PFSK-1 (cell line): ENCODE results near the gene JPH3.

Source experiments
- FOXP2 ChIP-seq: optimal IDR thresholded peaks from 2 replicates; pipeline ENCODE3; 2011; ENCODE audit warnings: borderline replicate concordance, control low read depth, inconsistent platforms; ENCODE audit not compliant: insufficient read depth; ENCODE audit errors: extremely low read length, extremely low read depth
- POLR2AphosphoS5 ChIP-seq: IDR thresholded peaks from 2 replicates; pipeline ENCODE4 v1.6.1; 2012; ENCODE audit warnings: low read depth, mild to moderate bottlenecking, control low read depth, low read length, moderate library complexity
- REST ChIP-seq, 2 experiments: IDR thresholded peaks; 2 replicates each; pipeline versions ENCODE4 v1.6.1 to v1.8.0; 2011 to 2012; ENCODE audit warnings: low read depth in 2 of 2, low read length in 2 of 2, control low read depth in 1 of 2, inconsistent platforms in 1 of 2, mild to moderate bottlenecking in 1 of 2, moderate library complexity in 1 of 2; ENCODE audit not compliant: insufficient read depth in 1 of 2
- SIN3A ChIP-seq: IDR thresholded peaks from 2 replicates; pipeline ENCODE4 v1.6.1; 2012; ENCODE audit warnings: mild to moderate bottlenecking, low read length, moderate library complexity, borderline replicate concordance; ENCODE audit not compliant: insufficient read depth
- TAF1 ChIP-seq: IDR thresholded peaks from 2 replicates; pipeline ENCODE4 v1.6.1; 2012; ENCODE audit warnings: low read length, control low read depth, borderline replicate concordance; ENCODE audit not compliant: insufficient read depth

The JPH3 gene

GRCh38 chr16:87592018-87592712 lies 10.1 kb upstream of the JPH3 start:
- no peak for TF ChIP-seq POLR2AphosphoS5
- no peak for TF ChIP-seq SIN3A
- TF ChIP-seq REST (IDR thresholded peaks at IDR 0.05; ENCODE audit: insufficient read depth in 1 of 2, low read depth in 2 of 2, low read length in 2 of 2) = no peak
- no peak for TF ChIP-seq FOXP2
- no peak for TF ChIP-seq TAF1

GRCh38 chr16:87593710-87594258 lies 8.5 kb upstream of the JPH3 start:
- no peak for TF ChIP-seq POLR2AphosphoS5
- TF ChIP-seq REST (IDR thresholded peaks at IDR 0.05; ENCODE audit: insufficient read depth in 1 of 2, low read depth in 2 of 2, low read length in 2 of 2) = no peak
- TF ChIP-seq FOXP2 = no peak
- no peak for TF ChIP-seq TAF1
- TF ChIP-seq SIN3A = no peak

GRCh38 chr16:87595712-87596111 lies 6.6 kb upstream of the JPH3 start:
- TF ChIP-seq REST (IDR thresholded peaks at IDR 0.05; ENCODE audit: insufficient read depth in 1 of 2, low read depth in 2 of 2, low read length in 2 of 2) (no peak), FOXP2 (no peak), SIN3A (no peak), POLR2AphosphoS5 (no peak)

- TF ChIP-seq SIN3A = no peak
- no peak for TF ChIP-seq REST (IDR thresholded peaks at IDR 0.05; ENCODE audit: insufficient read depth in 1 of 2, low read depth in 2 of 2, low read length in 2 of 2)
- no peak for TF ChIP-seq TAF1
- no peak for TF ChIP-seq FOXP2
- TF ChIP-seq POLR2AphosphoS5 = no peak
Observed at GRCh38 chr16:87597324-87597830, 4.9 kb upstream of the JPH3 start.
